ENCODE data around the gene LIN7C.

Gene LIN7C

GRCh38 chr11:27507557-27508322, 1.2 kb upstream of the LIN7C start:
- DNase-seq: no peak

- no peak for DNase-seq
Observed at GRCh38 chr11:27505781-27506180, 788 bp downstream of the LIN7C start.

GRCh38 chr11:27504205-27504604, 2.4 kb downstream of the LIN7C start:
- DNase-seq: no peak

- no peak for DNase-seq
Observed at GRCh38 chr11:27501100-27501499, 5.5 kb downstream of the LIN7C start.

- DNase-seq: no peak
Observed at GRCh38 chr11:27497911-27498310, 8.7 kb downstream of the LIN7C start.

GRCh38 chr11:27497284-27497866, 9.2 kb downstream of the LIN7C start:
- no peak for DNase-seq

GRCh38 chr11:27496461-27496860, 10.1 kb downstream of the LIN7C start:
- DNase-seq: no peak

- DNase-seq: no peak
Observed at GRCh38 chr11:27495710-27496300, 10.8 kb downstream of the LIN7C start.

GRCh38 chr11:27489092-27489491, 17.5 kb downstream of the LIN7C start:
- no peak for DNase-seq

- DNase-seq: no peak
Observed at GRCh38 chr11:27487706-27488105, 18.9 kb downstream of the LIN7C start.

GRCh38 chr11:27485930-27486773, 20.4 kb downstream of the LIN7C start:
- DNase-seq: no peak

GRCh38 chr11:27482793-27483192, 23.8 kb downstream of the LIN7C start:
- no peak for DNase-seq

GRCh38 chr11:27481992-27482391, 24.6 kb downstream of the LIN7C start:
- DNase-seq: no peak

GRCh38 chr11:27477831-27478230, 28.7 kb downstream of the LIN7C start:
- DNase-seq: no peak

GRCh38 chr11:27477243-27477642, 29.3 kb downstream of the LIN7C start:
- DNase-seq: no peak

- DNase-seq: no peak
Observed at GRCh38 chr11:27475622-27476021, 30.9 kb downstream of the LIN7C start.

GRCh38 chr11:27473017-27473406, 33.6 kb downstream of the LIN7C start:
- DNase-seq: no peak

GRCh38 chr11:27472398-27473016, 34.1 kb downstream of the LIN7C start, which contains the start of gene LGR4:
TSS of gene LGR4 (minus strand) at chr11:27472790. CDS start at chr11:27472302, 488 bp downstream.
- no peak for DNase-seq

- DNase-seq: no peak
Observed at GRCh38 chr11:27471589-27472397, 34.8 kb downstream of the LIN7C start.

GRCh38 chr11:27470826-27471588, 35.6 kb downstream of the LIN7C start:
- DNase-seq: no peak

GRCh38 chr11:27470166-27470565, 36.4 kb downstream of the LIN7C start:
- no peak for DNase-seq
